Stomach (tissue), 4 donors: Measurements from ENCODE around the gene HSPA4L.

ENCODE experiments used
- EP300 ChIP-seq: sonication (generic); formaldehyde crosslinking; IDR thresholded peaks from one replicate; pipeline ENCODE4 v1.6.1; 2017; ENCODE audit warnings: antibody characterized with exemption
- POLR2A ChIP-seq, 4 donors: fragments of 450-650 bp; IDR thresholded peaks; one replicate each; pipeline ENCODE4 v1.6.1; 2016; ENCODE audit warnings: antibody characterized with exemption in 4 of 4, control low read depth in 2 of 4, mild to moderate bottlenecking in 1 of 4, moderate library complexity in 1 of 4
- TF ChIP-seq, protein P1 (sequence below), 7 experiments: fragments of 450-650 bp in 4 of 7; fragments of 200-600 bp in 3 of 7; sonication (generic) in 3 of 7; IDR thresholded peaks; one replicate each; pipeline ENCODE4 v1.5.1; 2016 to 2019; ENCODE audit warnings: antibody characterized with exemption in 7 of 7, control low read depth in 2 of 7, mild to moderate bottlenecking in 1 of 7

DNA sequence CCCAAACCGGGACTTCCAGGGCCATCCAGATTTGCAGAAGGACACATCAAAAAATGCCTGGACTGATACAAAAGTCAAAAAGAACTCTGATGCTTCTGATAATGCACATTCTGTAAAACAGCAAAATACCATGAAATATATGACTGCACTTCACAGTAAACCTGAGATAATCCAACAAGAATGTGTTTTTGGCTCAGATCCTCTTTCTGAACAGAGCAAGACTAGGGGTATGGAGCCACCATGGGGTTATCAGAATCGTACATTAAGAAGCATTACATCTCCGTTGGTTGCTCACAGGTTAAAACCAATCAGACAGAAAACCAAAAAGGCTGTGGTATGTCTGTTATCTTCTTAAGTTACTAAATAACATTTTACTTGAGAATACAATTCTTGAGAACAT is 107.8 kb downstream of the HSPA4L start:
- TF ChIP-seq, protein P1, sequence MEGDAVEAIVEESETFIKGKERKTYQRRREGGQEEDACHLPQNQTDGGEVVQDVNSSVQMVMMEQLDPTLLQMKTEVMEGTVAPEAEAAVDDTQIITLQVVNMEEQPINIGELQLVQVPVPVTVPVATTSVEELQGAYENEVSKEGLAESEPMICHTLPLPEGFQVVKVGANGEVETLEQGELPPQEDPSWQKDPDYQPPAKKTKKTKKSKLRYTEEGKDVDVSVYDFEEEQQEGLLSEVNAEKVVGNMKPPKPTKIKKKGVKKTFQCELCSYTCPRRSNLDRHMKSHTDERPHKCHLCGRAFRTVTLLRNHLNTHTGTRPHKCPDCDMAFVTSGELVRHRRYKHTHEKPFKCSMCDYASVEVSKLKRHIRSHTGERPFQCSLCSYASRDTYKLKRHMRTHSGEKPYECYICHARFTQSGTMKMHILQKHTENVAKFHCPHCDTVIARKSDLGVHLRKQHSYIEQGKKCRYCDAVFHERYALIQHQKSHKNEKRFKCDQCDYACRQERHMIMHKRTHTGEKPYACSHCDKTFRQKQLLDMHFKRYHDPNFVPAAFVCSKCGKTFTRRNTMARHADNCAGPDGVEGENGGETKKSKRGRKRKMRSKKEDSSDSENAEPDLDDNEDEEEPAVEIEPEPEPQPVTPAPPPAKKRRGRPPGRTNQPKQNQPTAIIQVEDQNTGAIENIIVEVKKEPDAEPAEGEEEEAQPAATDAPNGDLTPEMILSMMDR (IDR thresholded peaks at IDR 0.05): no peak
- TF ChIP-seq POLR2A (IDR thresholded peaks at IDR 0.05): no peak
- no peak for TF ChIP-seq EP300
